NCI-H2081 treated with DMSO at 0.1 percent for 48 hours (cell line): ENCODE data around the gene SCFD2.
"Not testable (repeated sequence)": the region's sequence is repeated elsewhere in the genome, so short reads cannot be mapped to it uniquely, and the experiment has no call there.

Experiments used
- DNase-seq: peaks from one replicate; lab custom pipeline; 2025; lab: John Stamatoyannopoulos, UW

The SCFD2 gene

GRCh38 chr4:53101191-53101581 lies 264.7 kb downstream of the SCFD2 start:
- DNase-seq = no peak

DNA sequence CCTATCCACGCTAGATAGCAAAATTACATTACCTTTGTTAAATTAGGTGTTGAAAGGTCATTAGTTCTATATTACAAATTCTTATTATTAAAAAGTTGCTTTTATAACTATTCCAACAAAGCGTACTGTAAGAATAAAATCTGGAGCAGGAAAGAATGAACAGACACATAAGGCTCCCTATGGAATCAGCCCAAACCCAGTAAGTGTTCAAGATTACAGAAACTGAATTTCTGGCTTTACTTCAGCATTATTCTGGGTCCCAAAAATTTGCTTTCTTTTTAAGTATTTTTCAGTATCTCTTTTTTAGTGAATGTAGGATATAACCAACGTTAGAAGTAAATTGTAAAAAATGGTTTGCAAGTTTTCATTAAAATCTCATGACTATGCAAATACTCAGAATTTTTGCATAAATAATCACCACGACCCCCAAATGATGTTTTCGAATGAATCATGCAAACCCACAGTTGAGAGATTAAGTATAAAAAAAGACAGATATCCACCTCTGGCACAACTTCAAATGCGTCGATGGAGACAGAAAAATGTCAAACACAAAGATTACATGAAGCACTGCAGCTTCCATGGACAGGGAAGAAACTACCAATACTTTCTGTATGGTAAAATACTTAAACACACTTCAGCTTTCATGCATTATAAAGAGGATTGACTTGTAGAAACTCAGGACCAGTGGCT lies 265.2 kb downstream of the SCFD2 start:
- DNase-seq = no peak

GRCh38 chr4:53098681-53099121 lies 267.2 kb downstream of the SCFD2 start:
- DNase-seq = no peak

DNA sequence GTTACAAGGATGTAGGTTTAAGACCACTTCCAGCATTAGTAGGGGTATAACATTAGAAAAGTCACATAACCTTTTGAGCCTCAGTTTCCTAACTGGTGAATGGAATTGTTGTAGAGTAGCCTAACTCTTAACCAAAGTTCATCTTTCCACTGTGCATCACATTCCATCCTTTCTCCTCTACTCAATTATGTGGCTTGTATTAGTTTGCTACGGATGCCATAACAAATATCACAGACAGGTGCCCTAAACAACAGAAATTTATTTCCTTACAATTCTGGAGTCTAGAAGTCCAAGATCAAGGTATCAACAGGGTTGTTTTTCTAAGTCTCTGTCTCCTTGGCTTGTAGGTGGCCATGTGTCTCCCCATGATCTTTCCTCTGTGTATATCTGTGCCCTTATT lies 271.8 kb downstream of the SCFD2 start:
- no peak for DNase-seq

GRCh38 chr4:53089936-53090729 lies 275.7 kb downstream of the SCFD2 start:
- no peak for DNase-seq

DNA sequence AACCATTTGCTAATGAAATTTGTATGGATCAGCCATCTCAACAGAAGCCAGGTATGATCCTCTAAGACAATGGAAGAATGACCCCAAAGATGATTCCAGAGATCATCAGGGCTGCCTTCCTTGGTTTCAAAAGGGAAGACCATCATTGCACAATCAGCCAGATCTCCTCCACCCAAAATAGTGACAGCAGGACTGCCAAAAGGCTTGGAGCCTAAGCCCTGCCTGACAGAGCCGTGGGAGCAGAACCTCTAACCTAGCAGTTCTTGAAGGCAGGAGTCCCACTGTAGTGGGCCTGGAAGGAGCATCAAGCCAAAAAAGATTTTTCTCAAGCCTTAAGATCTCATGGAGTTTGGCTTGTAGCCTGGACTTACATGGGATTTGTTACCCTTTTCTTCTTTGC lies 277.7 kb downstream of the SCFD2 start:
- no peak for DNase-seq

- DNase-seq = no peak
Observed at GRCh38 chr4:53076374-53076958, 289.4 kb downstream of the SCFD2 start.

- no peak for DNase-seq
Observed at GRCh38 chr4:53075162-53075785, 290.6 kb downstream of the SCFD2 start.

DNA sequence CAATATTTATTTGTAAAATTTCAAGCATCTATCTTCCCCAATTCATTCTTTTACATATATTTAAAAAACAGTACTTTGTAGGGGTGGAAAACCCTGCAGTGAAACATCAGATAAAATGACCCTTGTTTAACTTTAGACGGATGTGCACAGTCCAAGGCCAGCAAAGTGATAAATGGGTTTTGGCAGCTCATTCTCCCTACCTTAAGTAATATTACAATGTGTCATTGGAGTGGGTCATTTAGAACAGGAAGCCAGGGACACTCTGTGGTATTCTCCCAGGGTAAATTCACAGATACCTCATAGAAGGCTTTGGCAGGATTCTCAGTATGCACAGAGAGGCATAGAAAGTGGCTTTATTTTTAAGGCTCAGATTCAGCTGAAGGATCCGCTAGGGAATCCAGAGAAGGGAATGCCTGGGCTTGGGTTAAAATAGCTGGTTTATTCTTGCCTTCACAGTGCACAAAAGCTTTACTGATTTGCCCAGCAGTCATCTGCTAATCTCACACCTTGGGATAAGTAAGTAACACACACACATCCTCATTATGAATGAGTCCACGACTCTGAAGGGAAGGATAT lies 297.0 kb downstream of the SCFD2 start:
- no peak for DNase-seq

GRCh38 chr4:53067125-53067802 lies 298.6 kb downstream of the SCFD2 start:
- DNase-seq = no peak

GRCh38 chr4:53066155-53066554 lies 299.7 kb downstream of the SCFD2 start:
- DNase-seq = no peak

DNA sequence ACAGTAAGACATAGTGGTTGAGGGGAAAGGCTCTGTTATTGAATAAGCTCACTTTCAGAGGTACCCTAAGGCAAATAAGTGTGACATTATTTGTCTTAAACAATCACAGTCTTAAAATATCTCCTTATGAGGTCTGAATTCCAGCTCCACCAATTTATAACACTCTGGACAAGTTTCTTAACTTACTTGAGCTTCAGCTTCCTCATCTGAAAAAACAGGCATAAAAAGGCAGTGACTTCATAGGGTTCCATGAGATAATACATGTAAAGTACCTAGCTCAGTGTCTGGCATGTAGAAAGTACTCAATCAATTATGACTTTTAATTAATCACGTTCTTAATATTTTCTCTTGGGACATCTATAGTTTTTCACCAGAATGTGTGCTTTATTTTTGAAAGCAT lies 301.3 kb downstream of the SCFD2 start:
- DNase-seq = no peak

DNA sequence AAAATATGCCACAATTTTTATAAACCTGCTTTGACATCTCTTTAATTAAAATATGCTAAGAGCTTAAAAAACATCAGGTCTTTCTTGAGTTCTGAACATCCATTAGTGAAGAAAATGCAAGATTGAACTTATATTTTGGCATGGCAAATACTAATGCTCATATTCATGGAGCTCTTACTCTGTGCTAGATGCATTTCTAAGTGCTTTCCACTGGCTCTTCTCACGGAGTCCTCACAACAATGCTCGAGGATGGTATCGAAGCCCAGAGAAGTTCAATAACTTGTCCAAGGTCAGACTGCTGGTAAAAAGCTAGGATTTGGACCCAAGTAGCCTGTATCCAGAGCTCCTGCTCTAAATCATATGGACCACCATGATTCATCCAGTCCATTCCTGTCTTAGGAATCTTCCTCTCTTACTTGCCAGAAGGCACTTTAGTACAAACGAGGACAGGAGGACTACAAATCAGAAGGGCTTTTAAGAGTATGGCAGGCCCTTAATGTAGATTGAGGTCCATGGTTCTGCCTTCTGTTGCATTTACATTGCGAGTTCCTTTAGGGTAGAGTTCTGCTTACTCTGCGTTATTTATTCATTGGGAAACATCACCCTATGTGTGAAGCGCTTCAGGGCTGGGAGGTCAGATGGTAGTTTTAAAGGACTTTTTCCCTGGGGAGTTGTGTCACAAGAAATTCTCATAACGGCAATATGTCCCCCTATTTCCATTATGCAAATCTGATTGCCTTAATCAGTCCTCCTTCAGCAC lies 304.6 kb downstream of the SCFD2 start:
- DNase-seq = no peak

GRCh38 chr4:53060278-53060677 lies 305.6 kb downstream of the SCFD2 start:
- DNase-seq = no peak

DNA sequence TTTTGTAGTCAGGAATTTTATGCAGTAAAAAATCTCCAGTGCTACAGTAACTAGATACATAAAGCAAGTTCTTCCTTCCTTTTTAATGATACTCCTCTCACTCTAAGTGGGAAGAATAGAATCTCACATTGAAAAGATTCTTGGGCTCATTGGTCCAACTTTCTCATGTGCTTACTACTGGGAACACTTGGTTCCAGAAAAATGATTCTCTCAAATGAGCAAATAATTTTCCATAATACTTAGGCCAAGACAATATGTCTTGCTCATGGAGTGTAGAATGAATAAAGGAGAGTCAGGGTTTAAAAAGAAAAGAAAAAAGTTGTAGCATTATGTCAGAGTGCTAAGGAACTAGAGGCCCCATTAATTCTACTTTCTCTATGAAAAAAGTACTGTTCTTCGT lies 306.0 kb downstream of the SCFD2 start:
- no peak for DNase-seq

- no peak for DNase-seq
Observed at GRCh38 chr4:53059256-53059655, 306.6 kb downstream of the SCFD2 start.

- no peak for DNase-seq
Observed at GRCh38 chr4:53057679-53058078, 308.2 kb downstream of the SCFD2 start.

DNA sequence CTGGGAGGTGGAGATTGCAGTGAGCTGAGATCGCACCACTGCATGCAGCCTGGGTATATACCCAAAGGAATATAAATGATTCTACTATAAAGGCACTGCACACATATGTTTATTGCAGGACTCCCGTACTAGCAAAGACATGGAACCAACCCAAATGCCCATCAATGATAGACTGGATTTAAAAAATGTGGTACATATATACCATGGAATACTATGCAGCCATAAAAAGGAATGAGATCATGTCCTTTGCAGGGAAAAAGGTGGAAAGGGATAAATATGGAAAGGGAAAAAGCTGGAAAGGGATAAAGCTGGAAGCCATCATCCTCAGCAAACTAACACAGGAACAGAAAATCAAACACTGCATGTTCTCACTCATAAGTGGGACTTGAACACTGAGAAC lies 308.8 kb downstream of the SCFD2 start:
- DNase-seq = not testable (repeated sequence)

GRCh38 chr4:53055716-53056403 lies 310.0 kb downstream of the SCFD2 start:
- DNase-seq = no peak

GRCh38 chr4:53055274-53055673 lies 310.6 kb downstream of the SCFD2 start:
- DNase-seq = peak; percentile 57
